HG02798 (cell line): ENCODE data around the gene CD8A.
"Not testable (repeated sequence)": the region's sequence is repeated elsewhere in the genome, so short reads cannot be mapped to it uniquely, and the experiment has no call there.

ENCODE experiments used
- ATAC-seq: cut with Tn5 transposase; IDR thresholded peaks from one replicate; pipeline ENCODE4 v1.9.1; 2021; ENCODE audit warnings: mild to moderate bottlenecking; ENCODE audit not compliant: unreplicated experiment, poor library complexity

Gene CD8A

GRCh38 chr2:86790676-86791572, at the start of gene CD8A:
CD8A (minus strand) TSS chr2:86790913; CDS start chr2:86790825, 88 bp downstream.
- ATAC-seq, result no peak

- not testable (repeated sequence) for ATAC-seq
These were observed 49.3 kb upstream of the CD8A start for GRCh38 chr2:86839871-86840548.

- ATAC-seq, result not testable (repeated sequence)
These were observed 48.7 kb upstream of the CD8A start for GRCh38 chr2:86839455-86839854.

- ATAC-seq, result not testable (repeated sequence)
These were observed 47.0 kb upstream of the CD8A start for GRCh38 chr2:86837714-86838113.

- ATAC-seq, result not testable (repeated sequence)
These were observed 46.4 kb upstream of the CD8A start for GRCh38 chr2:86836915-86837695.

- ATAC-seq, result not testable (repeated sequence)
These were observed 44.8 kb upstream of the CD8A start for GRCh38 chr2:86835548-86835889.

- ATAC-seq, result no peak
These were observed 42.6 kb upstream of the CD8A start for GRCh38 chr2:86833315-86833714.

- ATAC-seq, result no peak
These were observed 41.8 kb upstream of the CD8A start for GRCh38 chr2:86832334-86833096.

- no peak for ATAC-seq
These were observed 40.8 kb upstream of the CD8A start for GRCh38 chr2:86831537-86831936.

GRCh38 chr2:86826951-86827350, 36.2 kb upstream of the CD8A start:
- no peak for ATAC-seq

- ATAC-seq, result no peak
These were observed 35.1 kb upstream of the CD8A start for GRCh38 chr2:86825693-86826381.

GRCh38 chr2:86825036-86825692, 34.5 kb upstream of the CD8A start:
- no peak for ATAC-seq

- ATAC-seq, result no peak
These were observed 32.1 kb upstream of the CD8A start for GRCh38 chr2:86822668-86823345.

GRCh38 chr2:86821842-86822241, 31.1 kb upstream of the CD8A start:
- ATAC-seq, result no peak

GRCh38 chr2:86821306-86821705, 30.6 kb upstream of the CD8A start:
- ATAC-seq, result no peak

GRCh38 chr2:86818957-86819356, 28.2 kb upstream of the CD8A start:
- no peak for ATAC-seq

- ATAC-seq, result no peak
These were observed 27.5 kb upstream of the CD8A start for GRCh38 chr2:86818114-86818801.

GRCh38 chr2:86815611-86816010, 24.9 kb upstream of the CD8A start:
- no peak for ATAC-seq
